Lung (tissue), 12 donors: Measurements from ENCODE around the gene VASP. TPM values are rescaled to one million over a fixed set of nuclear protein-coding genes. Genes with fewer than 3 reads are reported as not detected.

Source experiments
- ATAC-seq: fragments of 200-7000 bp; cut with Tn5 transposase; one replicate; pipeline ENCODE4 v1.9.1; 2020; ENCODE audit warnings: moderate number of reproducible peaks; ENCODE audit not compliant: insufficient read depth, low FRiP score
- DNase-seq, 3 donors: peaks; one replicate each; pipeline ENCODE4 v3.0.0-alpha.2; 2013 to 2017
- H3K27ac ChIP-seq, 2 donors: one replicate each; pipeline ENCODE4 v1.5.1; 2013; ENCODE audit warnings: mild to moderate bottlenecking in 2 of 2, moderate library complexity in 2 of 2, control low read depth in 1 of 2, inconsistent platforms in 1 of 2, low read depth in 1 of 2, low read length in 1 of 2
- H3K27me3 ChIP-seq, 3 donors: one replicate each; pipeline ENCODE4 v1.5.1; 2013; ENCODE audit warnings: low read length in 2 of 3; ENCODE audit not compliant: control insufficient read depth in 3 of 3, insufficient read depth in 3 of 3
- H3K36me3 ChIP-seq, 4 donors: one replicate each; pipeline ENCODE4 v1.5.1; 2013; ENCODE audit warnings: low read length in 4 of 4, mild to moderate bottlenecking in 1 of 4, moderate library complexity in 1 of 4; ENCODE audit not compliant: control insufficient read depth in 4 of 4, insufficient read depth in 4 of 4
- H3K4me1 ChIP-seq, 5 donors: one replicate each; pipeline ENCODE4 v1.5.1; 2013; ENCODE audit warnings: low read length in 5 of 5, mild to moderate bottlenecking in 2 of 5, moderate library complexity in 1 of 5; ENCODE audit not compliant: control insufficient read depth in 5 of 5, insufficient read depth in 5 of 5
- H3K4me3 ChIP-seq: one replicate; pipeline ENCODE4 v1.5.1; 2013; ENCODE audit warnings: mild to moderate bottlenecking, control low read depth, moderate library complexity
- H3K9ac ChIP-seq, 2 donors: one replicate each; pipeline ENCODE4 v1.5.1; 2013; ENCODE audit warnings: low read length in 2 of 2, control low read depth in 1 of 2; ENCODE audit not compliant: insufficient read depth in 1 of 2
- H3K9me3 ChIP-seq, 4 donors: one replicate each; pipeline ENCODE4 v1.5.1; 2013; ENCODE audit warnings: low read length in 3 of 4, mild to moderate bottlenecking in 1 of 4, moderate library complexity in 1 of 4; ENCODE audit not compliant: control insufficient read depth in 4 of 4, insufficient read depth in 3 of 4
- CTCF ChIP-seq: IDR thresholded peaks from 2 replicates; pipeline ENCODE4 v1.5.1; 2012; ENCODE audit warnings: mild to moderate bottlenecking; ENCODE audit errors: control extremely low read depth, extremely low read depth
- WGBS, 2 donors: extraction: QIAGEN DNeasy Blood & Tissue Kit; methylation state at CpG; one replicate each; pipeline ENCODE4 v1.1.7; 2013; 5-methylcytosine and 5-hydroxymethylcytosine counted together
- polyA plus RNA-seq, 2 donors: library from polyadenylated mRNA; stranded (reverse); fragments of 200-250 nt; gene quantifications; one replicate each; pipeline ENCODE4 v1.2.1, GENCODE V29; 2013
- total RNA-seq, 2 donors: library from RNA; depleted of rRNA in 1 of 2; stranded (reverse); fragments of >200 nt in 1 of 2; gene quantifications; one replicate each; pipeline ENCODE4 v1.2.1, GENCODE V29; 2014 to 2021
- donor health status: control.
- donor health status: control.
- donor health status: Bipolar disorder and iron deficiency.
- donor health status: healthy.
- donor health status: DM: yes; HTN: yes; CAD: no.

Gene VASP
- total and polyA plus RNA-seq, 4 donors, result 49.1 to 237 (median 170) TPM

GRCh38 chr19:45499196-45500180 lies 7.8 kb upstream of the VASP start:
- 14% methylated on average over 37 of the region's 37 CpGs for WGBS, 2 donors
- Histone ChIP-seq H3K27me3 (peaks cover 0 to 31% (median 26%) of the 10 kb centered on the region in 3 donors), H3K9ac (no peak overlapping the region)

GRCh38 chr19:45500918-45501729 lies 6.2 kb upstream of the VASP start:
- H3K9me3 ChIP-seq, result no peaks in the 10 kb centered on the region
- H3K9ac ChIP-seq, result no peak overlapping the region
- H3K27me3 ChIP-seq, result peaks cover 0 to 31% (median 26%) of the 10 kb centered on the region in 3 donors
- DNase-seq (no peak), ATAC-seq (no peak)
- no peak overlapping the region for H3K4me3 ChIP-seq
- no peak overlapping the region for H3K27ac ChIP-seq
- WGBS, 2 donors, result 84 to 87% methylated on average over 8 of the region's 8 CpGs
- peaks cover 3 to 14% (median 6%) of the 10 kb centered on the region in 5 donors for H3K4me1 ChIP-seq
- H3K36me3 ChIP-seq, result no peaks in the 10 kb centered on the region
- TF ChIP-seq CTCF, result no peak

More at GRCh38 chr19:45499196-45500180, 7.8 kb upstream of the VASP start:
- TF ChIP-seq CTCF, result no peak
- no peaks in the 10 kb centered on the region for H3K36me3 ChIP-seq
- DNase-seq, result peak in 1 of 3 donors; percentile 44
- H3K4me1 ChIP-seq, result peaks cover 3 to 14% (median 6%) of the 10 kb centered on the region in 5 donors
- H3K4me3 ChIP-seq, result no peak overlapping the region
- no peak overlapping the region for H3K27ac ChIP-seq
- ATAC-seq, result no peak
- no peaks in the 10 kb centered on the region for H3K9me3 ChIP-seq

GRCh38 chr19:45501730-45502014 lies 5.6 kb upstream of the VASP start:
- WGBS, 2 donors, result 67 to 69% methylated on average over 2 of the region's 2 CpGs
- ATAC-seq (no peak), DNase-seq (no peak)
- H3K4me3 ChIP-seq, result no peak overlapping the region
- peak overlapping the region in 1 of 2 donors; percentile 65 for H3K27ac ChIP-seq
- H3K36me3 ChIP-seq, result no peaks in the 10 kb centered on the region
- H3K27me3 ChIP-seq, result peaks cover 0 to 31% (median 26%) of the 10 kb centered on the region in 3 donors
- H3K9ac ChIP-seq, result no peak overlapping the region
- H3K4me1 ChIP-seq, result peaks cover 3 to 14% (median 7%) of the 10 kb centered on the region in 5 donors
- TF ChIP-seq CTCF, result no peak
- H3K9me3 ChIP-seq, result no peaks in the 10 kb centered on the region
